Activated CD8-positive, alpha-beta memory T cell treated with anti-CD3 and anti-CD28 coated beads for 48 hours (primary cell): ENCODE measurements around the gene HYLS1.
A peak's percentile ranks its signal among the peaks of the same experiment; 100 is the strongest.
"Not testable (repeated sequence)": the region's sequence is repeated elsewhere in the genome, so short reads cannot be mapped to it uniquely, and the experiment has no call there.

ENCODE experiments used
- DNase-seq, 3 experiments: peaks; one replicate each; pipeline ENCODE4 v3.0.0-alpha.2; 2020; ENCODE audit warnings: low read depth in 2 of 3, low spot score in 2 of 3

HYLS1 gene

DNA sequence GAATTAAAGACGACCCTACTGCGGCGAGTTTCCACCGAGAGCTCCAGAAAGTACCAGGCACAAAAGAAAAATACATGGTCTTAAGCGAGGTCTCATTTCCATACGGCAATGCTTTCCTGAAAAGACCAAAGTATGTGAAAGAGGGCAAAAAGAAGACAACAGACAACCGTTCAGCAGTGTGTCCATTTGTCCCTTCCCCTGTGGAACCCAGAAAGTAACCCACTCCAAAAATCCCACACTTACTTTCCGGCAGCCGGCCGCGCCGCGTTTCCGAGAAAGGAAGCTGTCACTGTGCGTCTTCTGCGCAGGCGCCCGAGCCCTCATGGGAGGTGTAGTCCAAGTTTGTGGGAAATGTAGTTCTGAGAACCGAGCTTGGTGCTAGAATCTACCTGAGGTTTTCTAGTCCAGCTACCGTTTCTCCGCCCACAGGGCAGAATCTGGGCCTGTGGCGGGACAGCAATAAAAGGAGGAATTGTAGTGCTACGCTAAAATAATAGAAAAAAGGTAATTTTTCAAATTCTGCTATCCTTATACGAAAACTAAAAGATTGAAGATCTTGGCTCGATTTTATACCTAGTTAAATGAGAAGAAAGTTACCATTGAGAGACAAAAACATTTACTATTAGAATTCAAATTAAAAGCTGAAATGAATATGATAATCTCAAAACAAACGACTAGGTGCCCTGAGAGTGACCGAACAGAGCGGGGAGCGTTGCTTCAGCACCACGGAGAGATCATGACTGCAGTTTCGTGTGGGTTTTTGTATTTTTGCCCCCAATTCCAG lies 15.7 kb downstream of the HYLS1 start, which contains the start of gene PUS3:
TSS of gene PUS3 (minus strand) at position 280 of the 784 bp plus-strand sequence. CDS start 6,922 bp downstream, outside the sequence.
- DNase-seq: peak; percentile 58 to 73 (median 72)

DNA sequence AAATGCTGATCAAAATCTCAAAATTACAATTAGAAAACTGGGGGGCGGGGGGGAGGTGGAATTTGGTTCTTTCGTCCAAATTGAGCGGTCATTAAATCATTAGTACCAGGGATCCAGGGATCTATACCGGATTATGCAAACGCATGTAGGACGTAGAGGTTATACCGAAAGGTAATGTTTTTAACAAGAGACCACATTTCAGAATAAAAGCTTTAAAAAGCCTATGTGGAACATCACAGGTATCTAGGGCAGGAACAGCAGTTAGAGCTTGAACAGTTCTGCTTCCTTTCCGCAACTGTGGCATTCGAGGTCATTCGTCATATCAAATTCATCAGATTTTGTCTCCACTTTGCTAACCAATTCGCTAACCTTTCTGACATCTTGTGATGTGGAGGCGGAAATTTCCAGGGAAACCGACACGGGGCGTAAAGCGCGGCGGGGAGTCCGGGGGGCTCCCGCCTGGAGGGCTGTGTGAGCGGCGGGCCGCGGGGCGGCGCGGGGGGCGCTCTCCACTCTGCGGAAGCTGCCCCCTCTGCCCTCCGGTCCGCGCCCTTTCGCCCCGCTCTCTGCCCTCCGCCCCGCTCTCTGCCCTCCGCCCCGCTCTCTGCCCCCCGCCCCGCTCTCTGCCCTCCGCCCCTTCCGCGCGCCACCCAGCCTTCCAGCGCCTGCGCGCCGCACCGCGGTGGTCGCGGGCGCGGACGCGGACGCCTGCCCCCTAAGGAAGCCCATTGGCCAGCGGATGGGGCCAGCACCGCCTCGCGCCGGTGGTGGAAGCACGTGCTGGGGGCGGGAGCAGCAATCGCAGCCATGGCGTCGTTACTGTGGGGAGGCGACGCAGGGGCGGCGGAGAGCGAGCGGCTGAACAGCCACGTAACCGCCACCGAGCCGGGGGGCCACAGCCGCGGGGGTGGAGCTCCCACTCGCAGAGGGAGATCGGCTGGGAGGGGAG lies 16.5 kb downstream of the HYLS1 start, which contains the start of gene DDX25:
TSS of gene DDX25 (plus strand) at position 798 of the 949 bp plus-strand sequence. CDS start at position 808, 10 bp downstream.
- no peak for DNase-seq

DNA sequence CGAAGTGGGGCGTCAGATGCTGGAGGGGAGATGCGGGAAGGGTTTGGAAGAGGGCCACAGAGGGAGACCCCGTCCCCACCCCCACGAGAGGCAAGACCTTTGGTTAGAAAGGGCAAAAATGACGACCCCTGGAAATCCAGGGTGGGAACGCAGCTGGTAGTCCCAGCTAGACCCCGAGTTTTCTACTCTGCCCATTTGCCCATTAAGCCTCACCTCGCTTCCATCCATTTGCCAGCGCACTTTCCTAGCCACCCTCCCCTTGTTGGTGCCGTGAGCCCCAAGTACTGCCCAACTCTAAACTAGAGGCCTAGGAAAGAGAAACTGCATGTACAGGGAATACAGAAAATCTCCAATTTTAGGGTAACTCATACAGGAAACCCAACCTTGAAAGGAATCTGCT lies 17.2 kb downstream of the HYLS1 start:
- DNase-seq: no peak

DNA sequence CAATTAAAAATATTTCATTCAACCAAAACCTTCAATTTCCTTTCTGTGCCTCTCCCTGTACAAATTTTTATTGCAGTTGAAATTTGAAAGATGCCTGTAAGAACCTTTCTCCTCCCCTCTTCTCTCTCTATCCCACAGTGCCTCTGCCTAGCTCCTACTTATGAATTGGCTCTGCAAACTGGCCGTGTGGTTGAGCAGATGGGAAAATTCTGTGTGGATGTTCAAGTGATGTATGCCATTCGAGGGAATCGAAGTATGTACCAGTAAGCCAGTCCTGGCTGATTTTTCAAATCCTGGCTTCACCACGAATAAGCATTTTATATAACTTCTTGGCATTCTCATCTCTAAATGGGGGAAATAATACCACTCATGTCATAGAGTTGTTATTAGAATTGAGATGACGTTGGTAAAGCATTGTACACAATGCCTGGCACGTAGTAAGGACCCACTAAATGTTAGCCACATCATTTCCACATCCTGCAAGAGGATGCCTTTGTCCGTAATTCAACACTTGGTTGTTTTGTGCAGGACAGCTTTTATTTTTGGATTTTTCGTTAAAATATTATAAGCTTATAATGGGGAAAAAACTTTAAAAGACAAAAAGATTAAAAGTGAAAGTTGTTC lies 22.9 kb downstream of the HYLS1 start:
- no peak for DNase-seq

DNA sequence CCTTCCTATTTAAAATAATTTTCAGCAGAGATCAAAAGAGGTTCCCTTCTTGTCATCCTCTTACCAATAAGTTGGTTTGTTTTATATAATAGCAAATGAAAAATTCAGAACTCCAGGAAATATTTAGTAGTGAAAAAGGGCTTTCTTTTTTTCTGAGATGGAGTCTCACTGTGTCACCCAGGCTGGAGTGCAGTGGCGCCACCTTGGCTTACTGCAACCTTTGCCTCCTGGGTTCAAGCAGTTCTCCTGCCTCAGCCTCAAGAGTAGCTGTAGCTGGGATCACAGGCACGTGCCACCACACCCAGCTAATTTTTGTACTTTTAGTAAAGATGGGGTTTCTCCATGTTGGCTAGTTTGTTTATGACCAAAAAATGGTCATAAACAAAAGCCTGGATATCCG lies 27.1 kb downstream of the HYLS1 start:
- DNase-seq: not testable (repeated sequence)

DNA sequence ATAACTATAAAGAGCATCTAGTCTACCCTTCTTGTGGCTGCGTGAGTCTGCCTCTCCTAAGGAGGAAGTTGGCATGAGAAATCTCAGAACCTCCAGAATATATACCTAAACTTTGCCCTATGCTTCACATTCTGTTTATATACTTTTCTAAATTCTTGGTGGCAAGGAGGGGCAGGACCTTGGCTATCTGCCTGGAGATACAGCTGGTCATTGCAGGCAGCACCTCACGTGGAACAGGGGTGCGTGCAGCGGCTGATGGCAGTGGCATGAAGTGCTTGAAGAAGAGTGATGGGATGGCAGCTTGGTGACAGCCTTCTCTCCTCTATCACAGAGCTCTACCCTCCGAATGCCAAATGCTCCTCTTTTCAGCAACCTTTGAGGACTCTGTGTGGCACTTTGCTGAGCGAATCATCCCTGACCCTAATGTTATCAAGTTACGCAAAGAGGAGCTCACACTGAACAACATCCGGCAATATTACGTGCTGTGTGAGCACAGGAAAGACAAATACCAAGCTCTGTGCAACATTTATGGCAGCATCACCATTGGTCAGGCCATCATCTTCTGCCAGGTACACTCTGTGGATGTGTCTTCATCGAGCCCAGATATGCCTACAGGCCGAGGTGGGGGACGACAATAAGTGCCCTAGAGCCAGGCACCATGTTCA lies 29.3 kb downstream of the HYLS1 start:
- DNase-seq: no peak

DNA sequence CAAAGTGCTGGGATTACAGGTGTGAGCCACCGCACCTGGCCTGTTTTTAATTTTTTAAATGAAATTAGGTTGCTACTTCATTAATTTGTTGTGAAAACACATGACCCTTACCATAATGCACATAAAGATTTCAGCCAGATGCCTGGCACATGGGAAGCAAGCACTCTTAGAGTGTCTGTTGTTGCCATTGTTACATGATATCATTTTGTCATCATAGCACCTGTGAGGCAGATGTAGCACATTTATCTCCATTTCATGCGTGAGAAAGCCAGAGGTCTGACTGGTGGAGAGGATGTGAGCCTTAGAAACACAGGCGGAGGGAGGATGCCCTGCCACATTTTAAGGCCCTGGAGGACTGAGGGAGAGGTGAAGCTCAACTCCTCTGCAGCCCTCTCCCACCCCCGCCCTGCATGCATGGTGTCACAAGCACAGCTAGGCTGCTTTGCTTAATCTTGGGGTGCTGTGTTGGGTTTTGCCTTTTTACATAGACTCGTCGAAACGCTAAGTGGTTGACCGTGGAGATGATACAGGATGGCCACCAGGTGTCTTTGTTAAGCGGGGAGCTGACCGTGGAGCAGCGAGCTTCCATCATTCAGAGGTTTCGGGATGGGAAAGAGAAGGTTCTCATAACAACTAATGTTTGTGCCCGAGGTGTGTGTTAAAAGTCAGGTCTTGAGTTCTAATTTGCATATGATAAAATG lies 30.8 kb downstream of the HYLS1 start:
- DNase-seq: no peak

DNA sequence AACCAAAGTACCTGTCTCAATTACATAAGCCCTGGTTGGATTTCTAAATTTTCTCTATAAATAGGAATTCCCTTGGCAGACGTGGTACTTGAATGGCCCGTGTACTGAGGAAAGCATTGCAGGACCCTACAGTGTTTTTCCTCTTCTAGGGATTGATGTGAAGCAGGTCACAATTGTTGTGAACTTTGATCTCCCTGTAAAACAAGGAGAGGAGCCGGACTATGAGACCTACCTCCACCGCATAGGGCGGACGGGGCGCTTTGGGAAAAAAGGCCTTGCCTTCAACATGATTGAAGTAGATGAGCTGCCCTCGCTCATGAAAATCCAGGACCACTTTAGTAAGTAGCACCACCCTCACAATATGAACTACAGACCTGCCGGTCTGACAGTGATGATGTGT lies 33.6 kb downstream of the HYLS1 start:
- DNase-seq: no peak

DNA sequence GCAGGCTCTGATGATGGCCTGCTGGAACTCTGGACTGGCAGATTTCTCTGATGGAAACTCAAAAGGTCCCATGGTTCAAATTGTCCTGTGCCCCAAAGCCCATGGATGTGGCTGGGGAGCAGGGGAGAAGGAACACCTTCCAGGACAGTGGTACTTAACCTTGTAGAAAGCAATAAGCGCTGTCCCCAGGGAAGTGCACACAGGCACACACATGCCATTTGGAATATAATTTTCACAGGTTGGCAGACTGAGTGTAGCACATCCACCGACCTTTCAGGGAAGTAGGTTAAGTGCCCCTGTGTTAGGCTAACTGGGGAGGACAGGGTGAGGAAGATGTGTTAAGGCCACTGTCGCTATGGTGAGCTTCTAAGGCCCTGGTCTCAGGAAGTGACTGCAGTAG lies 34.7 kb downstream of the HYLS1 start:
- no peak for DNase-seq

DNA sequence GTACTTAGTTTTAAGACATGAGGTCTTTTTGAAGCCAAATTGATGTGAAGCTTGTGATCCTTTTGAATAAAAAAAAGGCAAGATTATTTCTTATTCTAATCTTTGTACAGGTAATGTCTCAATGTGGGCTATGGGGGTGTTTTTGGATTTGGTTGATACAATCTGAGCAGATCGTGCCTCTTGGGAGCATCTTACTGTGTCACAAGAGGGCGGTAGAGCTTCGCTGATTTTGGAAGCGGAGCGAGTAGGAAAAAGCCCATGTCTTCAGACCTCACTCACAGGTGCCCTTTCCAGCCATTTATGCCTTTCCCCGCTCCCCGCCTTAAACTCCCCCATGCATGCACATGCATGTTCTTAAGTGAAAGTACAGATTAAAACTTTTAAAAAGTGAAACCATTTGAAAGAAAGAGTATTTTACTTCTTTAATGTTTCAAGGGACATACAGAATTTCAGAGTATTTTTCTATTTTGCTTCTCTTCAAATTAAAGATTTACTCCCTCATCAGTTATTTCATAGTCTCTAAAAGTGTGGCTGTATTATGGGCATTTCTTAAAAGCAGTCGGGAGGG lies 35.6 kb downstream of the HYLS1 start:
- DNase-seq: peak in 1 of 3 experiments; percentile 31

DNA sequence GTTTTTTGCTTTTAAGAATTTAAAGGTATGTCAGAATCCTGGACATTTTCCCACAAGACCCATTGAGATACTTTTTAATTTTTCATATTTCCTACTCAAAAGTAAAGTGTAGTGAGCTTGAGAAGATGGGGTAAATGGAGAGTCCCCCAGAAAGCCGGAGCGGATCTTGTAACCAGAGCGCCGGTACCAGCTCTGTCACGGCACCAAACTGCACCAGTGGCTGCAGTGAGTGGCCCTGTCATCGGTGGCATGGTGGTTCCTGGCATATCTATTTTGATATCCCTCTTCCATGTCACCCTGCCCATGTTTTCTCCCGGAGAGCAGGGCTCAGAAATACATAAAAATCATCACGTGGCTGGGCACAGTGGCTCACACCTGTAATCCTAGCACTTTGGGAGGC lies 36.2 kb downstream of the HYLS1 start:
- no peak for DNase-seq

DNA sequence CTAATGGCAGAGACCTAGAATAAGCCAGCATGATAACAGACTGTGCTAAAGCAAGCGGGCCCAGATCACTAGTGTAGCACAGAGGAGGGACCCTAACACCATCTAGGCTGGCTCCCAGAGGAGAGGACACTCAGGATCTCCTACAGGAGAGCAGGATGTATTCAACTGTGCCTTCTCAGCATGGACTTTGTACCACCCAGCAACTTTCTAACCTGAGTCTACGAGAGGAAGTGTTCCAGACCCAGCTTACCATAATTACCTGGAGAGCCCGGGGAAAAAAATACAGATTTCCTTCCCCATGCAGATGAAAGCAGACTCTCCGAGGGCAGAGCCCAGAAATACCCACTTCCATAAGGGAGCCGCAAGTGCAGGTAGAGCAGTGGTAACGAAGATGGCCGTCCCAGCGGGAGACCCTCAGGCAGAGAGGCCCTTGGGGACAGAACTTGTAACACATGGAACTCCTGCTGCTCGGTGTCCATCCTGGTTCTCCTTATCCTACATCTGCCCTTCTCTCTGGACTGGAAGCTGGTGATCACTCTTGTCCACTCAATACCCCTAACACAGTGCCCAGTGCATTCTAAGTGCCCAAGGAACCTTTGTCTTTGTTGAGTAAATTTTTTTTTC lies 37.0 kb downstream of the HYLS1 start:
- no peak for DNase-seq

DNA sequence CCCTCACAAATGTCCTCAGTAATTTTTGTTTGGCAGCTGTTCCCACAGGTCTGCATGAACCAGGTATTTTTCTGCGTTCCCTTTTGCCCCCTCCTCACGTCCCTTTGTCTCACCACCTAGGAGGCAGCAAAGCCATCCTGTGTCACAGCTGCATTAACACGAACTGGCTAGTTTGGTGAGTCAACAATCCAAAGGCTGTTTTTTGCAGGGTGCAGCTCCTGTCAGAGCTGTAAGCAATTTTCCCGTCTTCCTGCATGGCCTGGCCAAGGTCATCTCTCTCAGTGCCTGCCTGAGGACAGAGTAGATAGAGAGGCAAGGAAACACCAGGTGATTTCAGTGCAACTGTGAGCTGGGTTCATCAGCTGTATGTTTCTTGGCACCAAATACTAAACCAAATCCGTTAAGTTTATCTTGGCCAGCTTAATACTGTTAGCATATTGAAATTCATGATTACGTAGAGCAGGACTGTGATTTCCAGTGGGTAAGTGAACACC lies 37.8 kb downstream of the HYLS1 start:
- DNase-seq: no peak

DNA sequence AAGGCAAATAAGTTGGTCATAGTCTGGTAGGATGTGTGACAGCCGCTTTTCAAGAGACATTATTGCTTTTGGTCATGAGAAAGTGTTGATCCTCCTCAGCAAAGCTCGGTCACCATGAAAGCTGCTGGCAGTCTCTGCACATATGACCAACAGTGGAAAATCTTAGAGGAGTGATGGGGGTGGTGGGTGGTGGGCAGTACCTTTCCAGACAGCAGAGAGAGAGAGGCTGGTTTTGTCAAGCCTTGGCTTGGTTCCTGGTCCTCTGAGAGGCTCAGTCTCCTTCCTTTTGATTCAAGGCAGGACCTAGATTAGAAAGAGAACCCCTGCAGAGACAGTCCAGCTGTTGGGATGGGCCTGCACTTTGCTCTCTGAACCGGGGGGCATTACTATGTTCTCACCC lies 38.3 kb downstream of the HYLS1 start:
- DNase-seq: no peak

DNA sequence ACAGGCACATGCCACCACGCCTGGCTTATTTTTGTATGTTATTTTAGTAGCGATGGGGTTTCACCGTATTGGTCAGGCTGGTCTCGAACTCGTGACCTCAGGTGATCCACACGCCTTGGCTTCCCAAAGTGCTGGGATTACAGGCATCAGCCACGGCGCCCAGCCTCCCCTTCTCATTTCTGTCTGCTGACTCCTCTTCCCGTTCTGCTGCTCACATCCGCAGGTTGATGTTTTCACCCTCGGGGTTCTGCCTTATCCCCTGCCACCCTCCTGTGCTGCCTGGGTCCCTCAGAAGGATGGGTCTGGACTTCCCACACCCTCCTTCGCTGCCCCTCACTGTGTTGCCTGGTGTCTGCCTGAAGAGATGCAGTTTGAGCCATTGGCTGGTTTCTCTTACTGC lies 39.2 kb downstream of the HYLS1 start:
- no peak for DNase-seq

DNA sequence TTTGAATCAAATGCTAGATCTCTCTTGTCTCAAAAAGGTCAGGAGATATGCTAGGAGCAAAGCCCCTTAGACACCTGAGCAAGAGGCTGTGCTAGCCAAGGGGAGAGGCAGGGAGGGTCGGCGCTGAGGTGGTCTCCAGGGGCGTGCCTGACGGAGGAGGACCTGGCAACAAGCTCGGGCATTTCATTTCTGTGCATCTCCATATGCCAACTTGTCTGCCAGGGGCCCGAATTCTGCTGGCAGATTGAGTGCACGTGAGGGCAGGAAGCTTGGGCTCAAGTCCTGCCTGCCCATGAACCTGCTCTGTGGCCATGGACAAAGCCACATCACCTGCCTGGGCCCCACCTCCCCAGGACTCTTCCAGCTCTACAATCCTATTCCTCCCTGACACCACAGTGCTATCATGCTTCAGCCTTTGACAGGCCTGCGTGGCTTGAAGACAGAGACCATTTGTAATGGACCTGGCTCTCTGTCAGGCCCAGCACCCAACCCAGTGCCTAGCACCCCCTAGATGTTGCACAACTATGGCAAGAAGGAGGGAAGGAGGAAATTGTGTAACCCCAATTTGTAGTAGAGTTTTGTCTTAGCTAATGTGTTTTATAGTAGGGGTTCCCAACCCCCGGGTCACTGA lies 42.1 kb downstream of the HYLS1 start:
- no peak for DNase-seq

DNA sequence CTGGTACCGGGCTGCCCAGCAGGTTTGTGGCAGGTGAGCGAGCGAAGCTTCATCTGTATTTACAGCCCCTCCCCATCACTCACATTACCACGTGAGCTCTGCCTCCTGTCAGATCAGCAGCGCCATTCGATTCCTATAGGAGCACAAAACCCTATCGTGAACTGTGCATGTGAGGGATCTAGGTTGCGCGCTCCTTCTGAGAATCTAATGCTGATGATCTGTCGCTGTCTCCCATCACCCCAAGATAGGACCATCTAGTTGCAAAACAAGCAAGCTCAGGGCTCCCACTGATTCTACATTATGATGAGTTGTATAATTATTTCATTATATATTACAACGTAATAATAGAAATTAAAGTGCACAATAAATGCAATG lies 42.6 kb downstream of the HYLS1 start:
- DNase-seq: no peak

DNA sequence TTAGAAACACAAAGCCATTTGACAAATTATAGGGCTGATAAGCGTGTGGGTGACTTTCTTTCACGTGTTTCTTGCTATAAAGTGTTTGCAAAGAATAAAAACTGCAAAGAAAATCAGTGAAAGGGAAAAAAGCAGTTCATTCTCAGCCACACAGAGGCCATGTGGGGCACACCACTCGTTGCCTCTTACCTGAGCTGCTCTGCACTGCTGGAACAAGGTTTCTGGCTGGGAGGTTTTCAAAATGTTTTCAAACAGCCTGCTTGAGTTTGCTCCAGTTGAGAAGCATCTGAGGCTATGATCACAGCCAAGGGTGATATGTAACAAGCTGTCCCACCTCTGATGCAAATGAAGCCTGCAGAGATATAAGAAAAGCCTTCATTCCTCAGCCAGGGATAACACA lies 43.6 kb downstream of the HYLS1 start:
- no peak for DNase-seq

DNA sequence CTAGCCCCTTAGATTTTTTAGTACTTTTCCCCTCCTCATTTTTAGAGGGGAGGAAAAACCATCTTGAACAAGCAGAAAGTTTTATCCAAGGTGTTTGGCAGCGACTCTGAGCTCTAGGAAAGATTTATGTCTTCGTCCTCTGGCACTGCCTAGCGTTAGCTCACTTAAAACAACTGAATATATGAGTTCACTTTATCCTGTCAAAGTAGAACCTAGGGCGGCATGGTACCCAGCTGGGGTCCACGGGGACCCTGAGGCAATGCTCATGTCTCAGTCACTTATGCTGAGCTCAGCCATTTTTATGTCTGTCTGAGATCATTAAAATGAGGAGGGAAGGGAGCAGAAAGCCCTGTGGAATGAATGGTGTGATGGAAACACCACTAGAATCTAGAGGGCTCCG lies 44.2 kb downstream of the HYLS1 start:
- no peak for DNase-seq
